Measurements from ENCODE around the gene MAK. TPM values are rescaled to one million over a fixed set of nuclear protein-coding genes. Genes with fewer than 3 reads are reported as not detected.
A peak's percentile ranks its signal among the peaks of the same experiment; 100 is the strongest.
"Not testable (repeated sequence)": the region's sequence is repeated elsewhere in the genome, so short reads cannot be mapped to it uniquely, and the experiment has no call there.

MAK gene
- total RNA-seq, 1 donor from 2014 or later, result 0.71 TPM

- no peak for DNase-seq (ENCODE audit: low spot score)
Observed at GRCh38 chr6:10730254-10730653, 108.1 kb downstream of the MAK start.

- DNase-seq (ENCODE audit: low spot score), result no peak
Observed at GRCh38 chr6:10725716-10726115, 112.6 kb downstream of the MAK start.

GRCh38 chr6:10725044-10725443 lies 113.3 kb downstream of the MAK start:
- DNase-seq (ENCODE audit: low spot score), result no peak

GRCh38 chr6:10723567-10723881 lies 114.8 kb downstream of the MAK start:
- DNase-seq (ENCODE audit: low spot score), result no peak

- DNase-seq (ENCODE audit: low spot score), result peak; percentile 98
Observed at GRCh38 chr6:10722820-10723566, 115.3 kb downstream of the MAK start, which contains the start of gene TMEM14C. Gene TMEM14C (plus strand): TSS chr6:10723070. CDS start chr6:10724614, 1,544 bp downstream.

GRCh38 chr6:10722570-10722819 lies 115.8 kb downstream of the MAK start:
- DNase-seq (ENCODE audit: low spot score), result no peak

- DNase-seq (ENCODE audit: low spot score), result no peak
Observed at GRCh38 chr6:10721850-10722569, 116.3 kb downstream of the MAK start.

GRCh38 chr6:10720960-10721849 lies 117.1 kb downstream of the MAK start:
- DNase-seq (ENCODE audit: low spot score), result not testable (repeated sequence)

GRCh38 chr6:10720265-10720959 lies 117.9 kb downstream of the MAK start:
- DNase-seq (ENCODE audit: low spot score), result no peak

GRCh38 chr6:10719964-10720264 lies 118.4 kb downstream of the MAK start:
- no peak for DNase-seq (ENCODE audit: low spot score)

- DNase-seq (ENCODE audit: low spot score), result no peak
Observed at GRCh38 chr6:10719296-10719963, 118.9 kb downstream of the MAK start.

GRCh38 chr6:10713962-10714361 lies 124.4 kb downstream of the MAK start:
- no peak for DNase-seq (ENCODE audit: low spot score)

Other genes with a start within 250 kb of the MAK start
- gene C6orf52, start 143.9 kb downstream of the MAK start, total RNA-seq, result 1.1 TPM
- 17.3 TPM for gene PAK1IP1, start 143.6 kb downstream of the MAK start, total RNA-seq
- gene TMEM14C, start 115.5 kb downstream of the MAK start, total RNA-seq, result 84.8 TPM
- 67.8 TPM for gene TMEM14B, start 90.7 kb downstream of the MAK start, total RNA-seq
- not detected for gene GCM2, start 43.5 kb upstream of the MAK start, total RNA-seq
- 0.93 TPM for gene SYCP2L, start 48.5 kb upstream of the MAK start, total RNA-seq
- gene ELOVL2, start 205.8 kb upstream of the MAK start, total RNA-seq, result 0.10 TPM

Data from mesenteric fat pad (tissue), 1 donor.